Body of pancreas (tissue), 4 donors: ENCODE measurements around the gene NOL6. TPM values are rescaled to one million over a fixed set of nuclear protein-coding genes. Genes with fewer than 3 reads are reported as not detected.
A peak's percentile ranks its signal among the peaks of the same experiment; 100 is the strongest.

Source experiments
- ATAC-seq: fragments of 150-250 bp; one replicate; pipeline ENCODE4 v1.9.1; 2016
- DNase-seq, 4 donors: peaks; one replicate each; pipeline ENCODE4 v3.0.0-alpha.2; 2019
- H3K27ac ChIP-seq, 4 donors: fragments of 200-600 bp; sonication (generic); 1 replicate in 3 of 4; 2 replicates in 1 of 4; pipeline versions ENCODE4 v1.5.1 to v1.6.1; 2016 to 2019; ENCODE audit warnings: mild to moderate bottlenecking in 1 of 4, mixed read lengths in 1 of 4, moderate library complexity in 1 of 4
- H3K27me3 ChIP-seq, 2 donors: fragments of 200-600 bp; sonication (generic); one replicate each; pipeline ENCODE4 v1.6.0; 2016; ENCODE audit warnings: mild to moderate bottlenecking in 1 of 2
- H3K36me3 ChIP-seq, 2 donors: fragments of 200-600 bp; sonication (generic); replicated peaks in 1 of 2; 2 replicates each; pipeline ENCODE4 v1.5.1; 2016; ENCODE audit warnings: low read depth in 2 of 2; ENCODE audit not compliant: insufficient read depth in 1 of 2
- H3K4me1 ChIP-seq: fragments of 200-600 bp; sonication (generic); one replicate; pipeline ENCODE4 v1.6.0; 2016
- H3K4me3 ChIP-seq, 2 donors: fragments of 200-600 bp; sonication (generic); 1 replicate in 1 of 2; 2 replicates in 1 of 2; pipeline ENCODE4 v1.5.1; 2016 to 2019
- H3K9me3 ChIP-seq, 3 donors: fragments of 200-600 bp; sonication (generic); 1 replicate in 2 of 3; 2 replicates in 1 of 3; pipeline ENCODE4 v1.5.1; 2016
- POLR2A ChIP-seq, 3 donors: fragments of 450-650 bp; IDR thresholded peaks; one replicate each; pipeline ENCODE4 v1.6.1; 2016; ENCODE audit warnings: antibody characterized with exemption in 3 of 3, mild to moderate bottlenecking in 2 of 3
- whole genome bisulfite sequencing, 2 donors: methylation state at CpG; one replicate each; pipeline ENCODE4 v1.1.5; 2017; 5-methylcytosine and 5-hydroxymethylcytosine counted together
- intact Hi-C: fragments of 100-400 bp; cut with DNase I; formaldehyde crosslinking; loops from one replicate; pipeline ENCODE4 v1.15.1; 2023
- total RNA-seq, 2 donors: library from RNA; depleted of rRNA; stranded (reverse); fragments of >200 nt; gene quantifications; one replicate each; pipeline ENCODE4 v1.1.0, GENCODE V29; 2016
- TF ChIP-seq, protein P1 (sequence below), 7 experiments: fragments of 450-650 bp in 4 of 7; fragments of 200-600 bp in 3 of 7; sonication (generic) in 3 of 7; IDR thresholded peaks; one replicate each; pipeline ENCODE4 v1.5.1; 2016 to 2019; ENCODE audit warnings: antibody characterized with exemption in 7 of 7

NOL6 gene
- total RNA-seq, 2 donors from 2014 or later, result 14.8 to 23.1 TPM

DNA sequence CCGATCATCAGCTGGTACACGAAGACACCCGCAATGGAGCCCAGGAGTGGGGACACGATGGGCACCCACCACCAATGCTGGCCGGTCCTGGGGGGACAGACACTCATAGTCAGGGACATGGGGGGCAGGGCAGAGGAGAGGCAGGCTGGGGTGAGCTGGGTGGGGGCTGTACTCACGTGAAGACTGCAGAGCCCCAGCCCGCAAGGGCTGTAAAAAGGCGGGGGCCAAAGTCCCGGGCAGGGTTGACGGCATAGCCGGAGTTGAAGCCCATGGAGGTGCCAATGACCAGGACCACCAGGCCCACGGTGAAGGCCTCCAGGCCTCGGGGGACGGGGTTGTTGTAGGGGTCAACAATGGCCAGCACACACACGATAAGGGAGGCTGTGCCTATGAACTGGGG, 31.6 kb downstream of the NOL6 start:
- ATAC-seq, result no peak
- intact Hi-C loops, result no loop called here
- H3K36me3 ChIP-seq, result peaks cover 0 to 4% of the 10 kb centered on the region in 2 donors
- H3K4me1 ChIP-seq, result peaks cover 35% of the 10 kb centered on the region
- DNase-seq, result no peak
- H3K4me3 ChIP-seq, result no peak overlapping the region
- no peak overlapping the region for H3K27ac ChIP-seq
- no peaks in the 10 kb centered on the region for H3K27me3 ChIP-seq
- H3K9me3 ChIP-seq, result no peaks in the 10 kb centered on the region
- TF ChIP-seq, protein P1, sequence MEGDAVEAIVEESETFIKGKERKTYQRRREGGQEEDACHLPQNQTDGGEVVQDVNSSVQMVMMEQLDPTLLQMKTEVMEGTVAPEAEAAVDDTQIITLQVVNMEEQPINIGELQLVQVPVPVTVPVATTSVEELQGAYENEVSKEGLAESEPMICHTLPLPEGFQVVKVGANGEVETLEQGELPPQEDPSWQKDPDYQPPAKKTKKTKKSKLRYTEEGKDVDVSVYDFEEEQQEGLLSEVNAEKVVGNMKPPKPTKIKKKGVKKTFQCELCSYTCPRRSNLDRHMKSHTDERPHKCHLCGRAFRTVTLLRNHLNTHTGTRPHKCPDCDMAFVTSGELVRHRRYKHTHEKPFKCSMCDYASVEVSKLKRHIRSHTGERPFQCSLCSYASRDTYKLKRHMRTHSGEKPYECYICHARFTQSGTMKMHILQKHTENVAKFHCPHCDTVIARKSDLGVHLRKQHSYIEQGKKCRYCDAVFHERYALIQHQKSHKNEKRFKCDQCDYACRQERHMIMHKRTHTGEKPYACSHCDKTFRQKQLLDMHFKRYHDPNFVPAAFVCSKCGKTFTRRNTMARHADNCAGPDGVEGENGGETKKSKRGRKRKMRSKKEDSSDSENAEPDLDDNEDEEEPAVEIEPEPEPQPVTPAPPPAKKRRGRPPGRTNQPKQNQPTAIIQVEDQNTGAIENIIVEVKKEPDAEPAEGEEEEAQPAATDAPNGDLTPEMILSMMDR (IDR thresholded peaks at IDR 0.05), result no peak
- TF ChIP-seq POLR2A (IDR thresholded peaks at IDR 0.05), result no peak
- WGBS, 2 donors, result 95 to 96% methylated on average over 12 to 13 of the region's 15 CpGs

DNA sequence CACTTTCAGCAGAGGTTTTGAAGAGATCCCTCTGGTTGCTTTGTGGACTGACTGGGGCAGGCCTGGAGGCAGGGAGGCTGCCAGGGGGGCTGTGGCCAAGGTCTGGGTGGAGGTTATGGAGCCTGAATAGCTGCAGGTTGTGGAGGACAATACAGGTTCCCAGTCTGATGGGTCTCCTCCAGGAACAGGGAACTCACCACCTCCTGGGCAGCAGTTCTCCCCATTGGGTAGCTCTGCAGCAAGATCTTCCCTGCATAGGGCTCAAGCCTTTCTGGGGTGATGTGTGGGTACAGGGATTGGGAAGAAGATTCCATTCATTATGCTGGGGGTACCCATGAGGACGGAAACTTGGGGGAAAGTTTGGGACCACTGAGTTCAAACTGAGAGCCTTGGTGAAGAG, 33.1 kb downstream of the NOL6 start:
- intact Hi-C loops, result no loop called here
- Histone ChIP-seq H3K9me3 (no peaks in the 10 kb centered on the region), H3K4me1 (peaks cover 20% of the 10 kb centered on the region), H3K4me3 (no peak overlapping the region), H3K27me3 (no peaks in the 10 kb centered on the region), H3K36me3 (peaks cover 0 to 4% of the 10 kb centered on the region in 2 donors), H3K27ac (no peak overlapping the region)
- WGBS, 2 donors, result 89% methylated on average over 1 of the region's 1 CpG; no CpG with 5 or more reads in 1 of the 2 donors
- TF ChIP-seq, protein P1 (IDR thresholded peaks at IDR 0.05), result no peak
- no peak for TF ChIP-seq POLR2A (IDR thresholded peaks at IDR 0.05)
- DNase-seq (no peak), ATAC-seq (no peak)

DNA sequence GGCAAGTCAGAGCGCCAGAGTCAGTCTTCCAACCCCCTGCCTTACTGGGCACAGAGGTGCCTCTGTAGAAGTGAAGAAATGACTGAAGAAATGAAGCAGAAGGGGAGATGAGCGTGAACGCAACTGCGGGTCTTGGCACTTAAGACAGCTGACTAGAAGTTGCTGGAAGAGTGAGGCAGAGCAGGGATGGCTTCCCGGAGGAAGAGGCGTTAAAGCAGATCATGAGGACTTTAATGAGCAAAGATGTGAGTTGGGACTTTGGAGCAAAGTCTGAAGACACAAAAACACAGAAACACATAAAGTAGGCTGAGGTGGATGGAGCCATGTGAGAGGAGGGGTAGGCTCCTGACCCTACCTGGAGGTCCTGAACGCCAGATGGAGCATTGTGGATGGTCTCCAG, 33.5 kb downstream of the NOL6 start:
- intact Hi-C loops, result no loop called here
- ATAC-seq, result no peak

DNA sequence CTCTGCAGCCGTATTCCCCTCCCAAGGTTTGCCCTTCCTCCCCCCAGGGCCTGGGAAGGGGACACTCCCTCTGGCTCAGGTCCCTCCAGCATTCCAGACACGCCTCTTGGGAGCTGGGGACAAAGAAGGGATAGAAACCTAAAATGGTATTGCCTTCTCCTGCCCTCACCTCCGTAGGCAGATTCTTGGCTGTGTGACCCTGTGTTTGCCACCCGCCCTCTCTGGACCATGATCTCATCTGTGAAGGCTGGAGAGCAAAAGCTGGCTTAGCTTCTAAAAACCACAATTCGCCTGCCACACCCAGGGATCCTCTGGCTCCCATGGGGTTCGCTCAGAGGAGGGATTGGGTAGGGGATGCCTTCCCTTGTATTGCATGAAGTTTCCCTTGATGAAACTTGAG, 34.0 kb downstream of the NOL6 start:
- H3K27me3 ChIP-seq, result no peaks in the 10 kb centered on the region
- H3K4me1 ChIP-seq, result peaks cover 11% of the 10 kb centered on the region
- H3K27ac ChIP-seq, result no peak overlapping the region
- TF ChIP-seq POLR2A (IDR thresholded peaks at IDR 0.05), result no peak
- TF ChIP-seq, protein P1 (IDR thresholded peaks at IDR 0.05), result no peak
- no peaks in the 10 kb centered on the region for H3K9me3 ChIP-seq
- H3K4me3 ChIP-seq, result no peak overlapping the region
- 53 to 68% methylated on average over 6 of the region's 6 CpGs for WGBS, 2 donors
- DNase-seq (peak in 1 of 4 donors; percentile 40), ATAC-seq (peak; percentile 43)
- intact Hi-C loops, result no loop called here
- peaks cover 0 to 4% of the 10 kb centered on the region in 2 donors for H3K36me3 ChIP-seq

More for the DNA sequence above, 33.5 kb downstream of the NOL6 start:
- peaks cover 0 to 4% of the 10 kb centered on the region in 2 donors for H3K36me3 ChIP-seq
- no peak overlapping the region for H3K4me3 ChIP-seq
- H3K27me3 ChIP-seq, result no peaks in the 10 kb centered on the region
- DNase-seq, result no peak
- 88 to 91% methylated on average over 7 of the region's 7 CpGs for WGBS, 2 donors
- peaks cover 16% of the 10 kb centered on the region for H3K4me1 ChIP-seq
- no peak overlapping the region for H3K27ac ChIP-seq
- TF ChIP-seq POLR2A (IDR thresholded peaks at IDR 0.05), result no peak
- TF ChIP-seq, protein P1 (IDR thresholded peaks at IDR 0.05), result no peak
- H3K9me3 ChIP-seq, result no peaks in the 10 kb centered on the region

DNA sequence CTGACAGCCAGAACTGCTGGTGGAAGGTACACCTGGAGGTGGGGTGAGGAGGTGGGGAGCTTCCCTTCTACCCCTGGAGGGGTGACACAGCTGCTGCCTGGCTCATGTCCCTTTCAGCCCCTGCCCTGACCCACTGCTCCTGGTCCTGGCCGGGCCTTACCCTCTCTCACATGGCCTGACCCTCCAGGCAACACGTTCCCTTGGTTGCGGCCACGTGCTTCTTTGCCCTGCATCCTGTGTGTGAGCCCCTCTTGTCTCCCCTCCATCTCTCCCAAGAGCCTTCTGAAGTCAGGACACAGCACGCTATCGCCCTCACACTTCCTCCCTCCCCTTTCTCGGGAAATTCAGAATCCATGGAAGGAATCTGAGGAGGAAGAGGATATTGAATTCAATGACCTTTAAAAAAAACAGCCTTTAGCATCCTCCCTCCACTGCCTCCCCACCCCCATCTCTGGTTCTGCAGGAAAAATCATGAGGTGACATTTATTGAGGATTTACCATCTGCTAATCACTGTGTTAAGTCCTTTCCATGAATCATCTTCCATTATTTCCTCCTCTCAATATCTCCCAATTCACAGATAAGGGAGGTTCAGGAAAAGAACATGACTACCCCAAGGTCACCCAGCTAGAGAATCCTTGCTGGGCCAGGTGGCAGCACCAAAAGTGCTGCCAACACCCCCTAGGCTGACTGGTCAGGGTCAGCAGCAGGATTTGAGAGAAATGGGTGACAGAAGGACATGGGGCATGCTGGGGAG, 34.6 kb downstream of the NOL6 start:
- H3K27me3 ChIP-seq, result no peaks in the 10 kb centered on the region
- H3K9me3 ChIP-seq, result no peaks in the 10 kb centered on the region
- intact Hi-C loops, result no loop called here
- H3K27ac ChIP-seq, result no peak overlapping the region
- no peak for DNase-seq
- H3K36me3 ChIP-seq, result peaks cover 0 to 4% of the 10 kb centered on the region in 2 donors
- 77 to 78% methylated on average over 7 of the region's 7 CpGs for WGBS, 2 donors
- H3K4me1 ChIP-seq, result peaks cover 8% of the 10 kb centered on the region
- no peak overlapping the region for H3K4me3 ChIP-seq
- ATAC-seq, result no peak
- no peak for TF ChIP-seq POLR2A (IDR thresholded peaks at IDR 0.05)
- TF ChIP-seq, protein P1 (IDR thresholded peaks at IDR 0.05), result no peak
